Aorta (tissue), 5 donors: ENCODE results near the gene FAT2. TPM values are rescaled to one million over a fixed set of nuclear protein-coding genes. Genes with fewer than 3 reads are reported as not detected.
"Not testable (repeated sequence)": the region's sequence is repeated elsewhere in the genome, so short reads cannot be mapped to it uniquely, and the experiment has no call there.

Source experiments
- ATAC-seq: fragments of 200-7000 bp; cut with Tn5 transposase; one replicate; pipeline ENCODE4 v1.9.1; 2022; ENCODE audit warnings: moderate library complexity; ENCODE audit not compliant: low FRiP score
- DNase-seq, 2 donors: peaks; one replicate each; pipeline ENCODE4 v3.0.0-alpha.2; 2020
- H3K27ac ChIP-seq, 2 donors: one replicate each; pipeline ENCODE4 v1.5.1; 2013; ENCODE audit warnings: low read length in 2 of 2, mild to moderate bottlenecking in 2 of 2, moderate library complexity in 2 of 2, control low read depth in 1 of 2, inconsistent platforms in 1 of 2, low read depth in 1 of 2
- H3K27me3 ChIP-seq, 2 donors: one replicate each; pipeline ENCODE4 v1.6.1; 2013; ENCODE audit warnings: control low read depth in 1 of 2, low read length in 1 of 2, mild to moderate bottlenecking in 1 of 2, moderate library complexity in 1 of 2; ENCODE audit not compliant: insufficient read depth in 2 of 2, control insufficient read depth in 1 of 2
- H3K36me3 ChIP-seq, 2 donors: one replicate each; pipeline ENCODE4 v1.6.1; 2013; ENCODE audit warnings: control low read depth in 1 of 2, low read length in 1 of 2, mild to moderate bottlenecking in 1 of 2; ENCODE audit not compliant: insufficient read depth in 2 of 2, control insufficient read depth in 1 of 2
- H3K4me1 ChIP-seq, 2 donors: one replicate each; pipeline ENCODE4 v1.6.1; 2013; ENCODE audit warnings: low read length in 2 of 2, control low read depth in 1 of 2, mild to moderate bottlenecking in 1 of 2, moderate library complexity in 1 of 2; ENCODE audit not compliant: insufficient read depth in 2 of 2, control insufficient read depth in 1 of 2
- H3K4me3 ChIP-seq, 2 donors: one replicate each; pipeline ENCODE4 v1.5.1; 2013; ENCODE audit warnings: low read length in 2 of 2, control low read depth in 1 of 2, mild to moderate bottlenecking in 1 of 2
- H3K9me3 ChIP-seq: one replicate; pipeline ENCODE4 v1.6.1; 2013; ENCODE audit warnings: mild to moderate bottlenecking, low read length; ENCODE audit not compliant: control insufficient read depth
- WGBS, 2 donors: extraction: QIAGEN DNeasy Blood & Tissue Kit; methylation state at CpG; one replicate each; pipeline ENCODE4 v1.1.7; 2013; 5-methylcytosine and 5-hydroxymethylcytosine counted together
- intact Hi-C, 2 donors: fragments of 100-400 bp; cut with DNase I; formaldehyde crosslinking; loops; one replicate each; pipeline versions ENCODE4 v1.14.2 to v1.15.0; 2022
- polyA plus RNA-seq, 2 donors: library from polyadenylated mRNA; stranded (reverse); fragments of 200-250 nt; gene quantifications; one replicate each; pipeline ENCODE4 v1.2.3, GENCODE V29; 2013
- total RNA-seq, 2 donors: library from RNA; stranded (reverse); fragmentation: NEBNext Ultra II Directional; extraction: Animal tissue kit (Norgen Biotek cat#: 25700); gene quantifications; one replicate each; pipeline ENCODE4 v1.2.1, GENCODE V29; 2021
- donor health status: healthy with polysubstance abuse.
- donor health status: Bipolar disorder and iron deficiency.
- donor health status: DM: no; HTN: no; CAD: no.
- donor health status: DM: no; HTN: no; CAD: no.
- donor health status: DM: yes; HTN: yes; CAD: no.

FAT2 gene
- total and polyA plus RNA-seq, 4 donors, result 0.15 TPM; not detected in 3

DNA sequence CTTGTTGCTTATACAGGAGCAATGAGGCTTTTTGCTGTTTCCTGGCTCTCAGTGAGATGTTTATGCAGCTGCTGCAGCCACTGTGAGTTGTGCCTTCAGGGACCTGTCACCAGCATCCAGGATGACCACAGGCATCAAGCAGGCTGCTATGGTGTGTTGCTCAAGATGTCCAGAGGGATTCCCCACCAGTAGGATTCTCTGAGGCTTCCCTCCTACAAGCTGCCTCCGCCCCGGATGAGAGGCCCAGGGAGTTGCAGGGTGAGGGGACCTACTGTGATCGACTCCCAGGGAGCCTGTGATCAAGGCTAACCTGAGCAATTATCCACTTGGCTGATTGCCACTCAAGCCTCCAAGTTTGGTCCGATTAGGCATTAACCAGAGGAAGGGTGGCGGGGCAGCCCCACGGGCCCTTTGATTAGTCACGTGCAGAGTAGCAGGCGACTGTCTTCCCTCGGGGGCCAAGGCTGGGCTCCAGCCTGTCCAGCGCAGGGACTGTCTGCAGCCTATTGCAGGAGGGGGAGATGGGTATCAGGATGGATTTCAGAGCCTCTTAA is 1.8 kb upstream of the FAT2 start:
- Histone ChIP-seq H3K27me3 (no peaks in the 10 kb centered on the region), H3K9me3 (no peaks in the 10 kb centered on the region), H3K4me1 (no peaks in the 10 kb centered on the region), H3K4me3 (no peak overlapping the region), H3K36me3 (no peaks in the 10 kb centered on the region), H3K27ac (no peak overlapping the region)
- no peak for ATAC-seq
- intact Hi-C loops, result no loop called here
- 88 to 91% methylated on average over 10 of the region's 10 CpGs for WGBS, 2 donors
- no peak for DNase-seq

DNA sequence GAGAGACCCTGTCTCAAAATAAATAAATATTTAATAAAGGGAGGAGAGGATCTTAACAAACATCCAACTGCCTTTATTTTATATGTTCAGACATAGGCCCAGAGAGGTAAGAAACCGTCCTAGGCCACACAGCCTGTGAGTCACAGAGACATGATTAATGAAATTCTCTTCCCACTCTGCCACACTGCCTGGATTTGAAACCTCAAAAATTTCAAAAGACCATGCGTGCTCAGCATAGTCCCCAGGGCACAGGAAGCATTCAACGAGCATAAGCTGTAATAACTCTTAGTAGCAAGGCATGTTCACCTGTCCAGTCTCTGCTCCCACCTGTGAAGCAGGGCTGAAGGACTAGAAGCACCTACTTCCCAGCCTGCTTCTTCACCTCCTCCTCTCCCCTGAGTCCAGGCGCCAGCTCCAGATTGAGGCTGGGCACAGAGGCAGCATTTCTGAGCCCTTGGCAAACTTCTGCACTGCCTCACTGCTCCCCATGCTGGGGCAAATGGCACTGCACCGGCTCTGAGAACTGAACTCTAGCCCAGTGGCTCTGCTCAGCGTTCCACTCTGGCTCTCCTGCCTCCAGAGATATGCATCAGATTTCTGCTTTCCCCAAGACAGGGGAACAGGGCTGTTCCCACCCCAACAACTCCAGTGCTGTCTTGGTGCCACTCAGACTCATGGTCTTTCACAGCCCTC is 1.1 kb downstream of the FAT2 start:
- H3K4me1 ChIP-seq, result no peaks in the 10 kb centered on the region
- H3K27me3 ChIP-seq, result no peaks in the 10 kb centered on the region
- no peaks in the 10 kb centered on the region for H3K36me3 ChIP-seq
- H3K9me3 ChIP-seq, result no peaks in the 10 kb centered on the region
- intact Hi-C loops, result no loop called here
- ATAC-seq (no peak), DNase-seq (no peak)
- H3K27ac ChIP-seq, result no peak overlapping the region
- no peak overlapping the region for H3K4me3 ChIP-seq
- WGBS, 2 donors, result 51 to 56% methylated on average over 6 of the region's 6 CpGs

DNA sequence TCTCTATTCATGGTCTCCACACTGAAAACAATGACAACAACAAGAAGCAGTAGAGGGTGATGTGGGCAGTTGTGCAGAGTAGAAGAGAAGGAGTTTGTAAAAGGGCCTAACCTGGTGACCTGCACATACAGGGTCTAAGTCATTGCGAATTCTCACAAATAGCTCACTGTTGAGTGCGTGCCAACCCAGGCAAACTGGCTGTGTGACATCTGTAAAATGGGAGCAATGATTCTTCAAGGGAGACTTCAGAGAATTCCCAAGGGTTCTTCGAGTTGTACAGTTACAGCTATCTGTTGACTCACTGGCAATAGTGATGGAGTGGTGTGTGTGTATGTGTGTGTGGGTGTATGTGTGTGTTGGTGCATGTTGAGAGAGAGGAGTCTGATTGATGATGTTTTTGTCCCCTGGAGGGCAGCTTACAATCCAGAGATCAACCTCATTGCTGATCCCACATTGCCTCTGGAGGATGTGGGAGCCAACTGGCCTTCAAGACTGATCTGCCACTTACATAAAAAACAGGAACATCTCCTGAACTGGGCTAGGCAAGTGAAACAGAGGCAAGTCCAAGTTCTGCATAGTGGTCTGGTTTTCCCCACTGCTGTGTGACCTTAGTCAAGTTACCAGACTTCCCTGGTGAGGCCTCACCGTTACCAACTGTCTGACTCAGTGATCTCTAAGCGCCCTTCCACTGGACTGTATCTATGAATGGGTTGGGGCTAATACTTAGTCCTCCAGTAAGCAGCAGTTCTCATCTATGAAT is 3.2 kb downstream of the FAT2 start:
- no peaks in the 10 kb centered on the region for H3K36me3 ChIP-seq
- H3K4me3 ChIP-seq, result no peak overlapping the region
- H3K27me3 ChIP-seq, result no peaks in the 10 kb centered on the region
- no peak for DNase-seq
- peaks cover 3% of the 10 kb centered on the region for H3K9me3 ChIP-seq
- 97 to 98% methylated on average over 5 of the region's 5 CpGs for WGBS, 2 donors
- no peak for ATAC-seq
- H3K27ac ChIP-seq, result no peak overlapping the region
- intact Hi-C loops, result no loop called here
- H3K4me1 ChIP-seq, result no peaks in the 10 kb centered on the region

DNA sequence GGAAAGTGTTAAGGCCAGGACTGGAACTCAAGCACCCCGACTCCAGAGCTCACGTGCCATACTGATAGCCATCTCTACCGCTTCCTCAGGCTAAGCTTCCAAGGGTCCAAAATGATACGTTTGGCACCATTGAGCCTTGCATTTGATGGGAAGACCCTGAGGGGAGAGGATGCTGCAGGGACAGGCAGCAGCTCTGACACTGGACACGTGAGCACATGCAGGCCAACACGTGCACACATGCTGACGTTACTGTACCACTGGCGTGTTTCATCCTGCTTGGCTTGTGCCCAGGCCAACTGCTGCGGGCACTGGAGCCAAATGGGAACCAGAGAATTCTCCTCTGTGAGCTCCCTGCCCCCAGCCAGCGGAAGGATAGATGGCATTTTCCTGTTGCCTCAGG is 5.2 kb downstream of the FAT2 start:
- ATAC-seq (no peak), DNase-seq (peak in 1 of 2 donors; percentile 66)
- 42 to 45% methylated on average over 10 of the region's 10 CpGs for WGBS, 2 donors
- H3K4me1 ChIP-seq, result no peaks in the 10 kb centered on the region
- no peak overlapping the region for H3K4me3 ChIP-seq
- H3K9me3 ChIP-seq, result peaks cover 3% of the 10 kb centered on the region
- H3K36me3 ChIP-seq, result no peaks in the 10 kb centered on the region
- intact Hi-C loops, result no loop called here
- no peak overlapping the region for H3K27ac ChIP-seq
- no peaks in the 10 kb centered on the region for H3K27me3 ChIP-seq

DNA sequence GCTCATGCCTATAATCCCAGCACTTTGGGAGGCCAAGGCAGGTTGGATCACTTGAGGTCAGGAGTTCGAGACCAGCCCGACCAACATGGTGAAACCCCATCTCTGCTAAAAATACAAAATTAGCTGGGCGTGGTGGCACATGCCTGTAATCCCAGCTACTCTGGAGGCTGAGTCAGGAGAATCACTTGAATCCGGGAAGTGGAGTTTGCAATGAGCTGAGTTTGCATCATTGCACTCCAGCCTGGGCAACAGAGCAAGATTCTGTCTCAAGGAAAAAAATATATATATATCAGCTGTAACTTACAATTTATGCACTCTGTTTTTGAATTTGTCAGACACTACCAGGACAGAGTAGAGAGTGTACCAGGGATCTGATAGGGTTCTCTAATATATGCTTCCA is 5.8 kb downstream of the FAT2 start:
- DNase-seq, H3K36me3 ChIP-seq, H3K27me3 ChIP-seq, H3K4me1 ChIP-seq, H3K4me3 ChIP-seq, intact Hi-C loops, H3K27ac ChIP-seq, ATAC-seq, H3K9me3 ChIP-seq: not testable (repeated sequence)
- 68 to 70% methylated on average over 4 of the region's 4 CpGs for WGBS, 2 donors

DNA sequence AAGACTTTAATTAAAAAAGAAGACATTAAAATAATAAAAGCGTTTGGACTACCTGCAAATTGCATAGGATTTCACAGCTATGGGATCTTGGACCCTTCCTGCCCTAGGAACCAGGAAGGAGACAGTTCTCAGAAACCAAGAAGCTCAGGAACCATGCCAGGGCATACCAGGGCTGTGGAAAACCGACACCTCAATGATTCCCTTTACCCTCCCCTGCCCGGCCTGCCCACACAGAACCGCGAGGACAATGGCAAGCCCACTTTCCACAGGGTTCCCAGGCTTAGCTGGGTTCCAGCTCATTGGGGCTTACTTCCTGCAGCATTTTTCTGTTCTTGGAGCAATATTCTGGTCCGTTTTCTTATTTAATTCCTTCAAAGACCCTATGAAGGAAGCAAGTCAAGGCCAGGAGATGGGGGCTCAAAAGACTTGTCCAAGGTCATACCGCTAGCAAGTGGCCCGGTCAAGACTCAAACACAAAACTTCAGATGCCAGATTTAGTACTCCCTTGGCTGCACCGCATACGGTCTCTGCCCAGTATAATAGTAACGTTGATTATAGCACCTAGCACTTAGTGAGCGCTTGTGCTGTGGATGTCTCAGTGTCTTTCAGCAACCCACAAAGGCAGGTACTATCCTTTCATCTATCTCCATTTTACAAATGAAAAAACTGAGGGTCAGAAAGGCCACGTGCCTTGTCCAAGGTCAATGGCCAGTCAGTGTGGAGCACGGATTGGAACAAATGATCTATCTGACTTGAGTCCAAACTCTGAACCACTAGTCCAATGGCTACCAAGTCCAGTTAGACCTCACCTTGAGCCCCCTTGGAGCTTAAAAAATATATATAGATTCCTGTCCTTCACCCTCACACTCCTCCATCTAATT is 6.8 kb downstream of the FAT2 start:
- H3K36me3 ChIP-seq, result no peaks in the 10 kb centered on the region
- intact Hi-C loops, result no loop called here
- H3K4me1 ChIP-seq, result no peaks in the 10 kb centered on the region
- H3K4me3 ChIP-seq, result no peak overlapping the region
- ATAC-seq, result no peak
- no peak overlapping the region for H3K27ac ChIP-seq
- H3K27me3 ChIP-seq, result no peaks in the 10 kb centered on the region
- H3K9me3 ChIP-seq, result peaks cover 3% of the 10 kb centered on the region
- WGBS, 2 donors, result 84 to 88% methylated on average over 14 of the region's 14 CpGs
- no peak for DNase-seq

DNA sequence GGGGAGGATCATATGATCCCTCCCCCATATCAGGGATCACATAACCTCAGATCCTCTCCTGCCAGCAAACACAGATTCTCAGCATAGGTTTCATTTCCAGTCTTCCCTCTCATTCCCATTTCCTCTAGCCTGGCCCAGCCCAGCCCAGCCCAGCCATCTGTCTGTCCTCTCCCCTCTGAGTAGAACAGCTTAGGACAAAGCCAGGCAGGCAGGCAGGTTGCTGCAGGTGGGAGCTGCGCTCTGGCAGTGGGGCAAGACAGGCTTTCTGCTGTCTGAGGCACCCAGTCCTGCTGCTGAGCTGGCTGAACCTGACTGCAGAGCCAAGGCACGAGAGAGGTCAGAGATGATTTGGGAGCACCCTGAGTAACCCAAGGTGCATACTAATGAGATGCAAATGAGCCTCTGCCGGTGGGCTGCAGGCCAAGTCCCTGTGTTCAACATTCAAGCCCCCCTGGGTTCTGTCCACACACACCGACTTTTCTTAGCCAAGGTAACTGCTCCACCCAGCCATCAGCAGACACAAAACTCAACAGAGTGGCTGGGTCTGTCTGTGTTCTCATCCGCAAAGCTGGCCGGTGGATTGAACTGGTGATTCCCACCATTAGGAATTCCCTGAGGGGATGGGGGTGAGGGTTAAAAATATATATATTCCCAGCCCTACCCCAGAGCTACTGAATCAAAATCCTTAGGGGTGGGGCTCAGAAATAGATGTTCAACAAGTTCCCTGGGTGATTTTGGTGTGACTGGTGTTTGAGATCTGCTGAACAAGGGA is 9.1 kb downstream of the FAT2 start:
- DNase-seq, result no peak
- ATAC-seq, result no peak
- no peak overlapping the region for H3K27ac ChIP-seq
- intact Hi-C loops, result no loop called here
- H3K4me1 ChIP-seq, result no peaks in the 10 kb centered on the region
- H3K36me3 ChIP-seq, result no peaks in the 10 kb centered on the region
- H3K27me3 ChIP-seq, result no peaks in the 10 kb centered on the region
- peaks cover 3% of the 10 kb centered on the region for H3K9me3 ChIP-seq
- no peak overlapping the region for H3K4me3 ChIP-seq
- 47 to 60% methylated on average over 6 of the region's 6 CpGs for WGBS, 2 donors

DNA sequence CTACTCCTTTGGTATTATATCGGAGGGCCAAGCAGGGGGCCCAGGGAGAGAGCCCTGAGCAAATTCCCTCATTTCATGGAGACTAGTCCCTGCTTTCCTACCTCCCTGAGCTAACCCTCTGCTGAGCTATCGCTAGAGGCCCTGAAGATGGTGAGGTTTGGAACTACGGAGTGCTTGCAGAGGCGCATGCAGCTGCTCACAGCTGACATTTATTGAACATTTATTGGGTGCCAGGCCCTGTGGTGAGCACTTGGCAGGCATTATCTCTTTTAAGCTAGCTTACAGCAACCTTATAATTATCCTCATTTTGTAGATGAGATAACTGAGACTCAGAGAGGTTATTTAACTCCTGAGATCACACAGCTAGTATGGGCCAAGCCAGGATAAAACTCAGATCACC is 9.8 kb downstream of the FAT2 start:
- 81 to 95% methylated on average over 4 of the region's 4 CpGs for WGBS, 2 donors
- no peak overlapping the region for H3K27ac ChIP-seq
- intact Hi-C loops, result no loop called here
- H3K4me3 ChIP-seq, result no peak overlapping the region
- ATAC-seq (no peak), DNase-seq (no peak)
- no peaks in the 10 kb centered on the region for H3K36me3 ChIP-seq
- H3K4me1 ChIP-seq, result no peaks in the 10 kb centered on the region
- peaks cover 3% of the 10 kb centered on the region for H3K9me3 ChIP-seq
- H3K27me3 ChIP-seq, result no peaks in the 10 kb centered on the region
